Upper lobe of left lung (tissue), 6 donors: ENCODE measurements around the gene LRRC52. TPM values are rescaled to one million over a fixed set of nuclear protein-coding genes. Genes with fewer than 3 reads are reported as not detected.
"Not testable (repeated sequence)": the region's sequence is repeated elsewhere in the genome, so short reads cannot be mapped to it uniquely, and the experiment has no call there.

Experiments
- ATAC-seq, 2 donors: fragments of 200-7000 bp; cut with Tn5 transposase; one replicate each; pipeline ENCODE4 v1.9.1; 2022; ENCODE audit warnings: mild to moderate bottlenecking in 2 of 2, moderate library complexity in 2 of 2; ENCODE audit not compliant: low FRiP score in 2 of 2
- DNase-seq, 2 donors: peaks; one replicate each; pipeline ENCODE4 v3.0.0-alpha.2; 2019 to 2020
- H3K27ac ChIP-seq, 4 donors: fragments of 200-600 bp; sonication (generic); one replicate each; pipeline ENCODE4 v1.5.1; 2016 to 2019
- H3K27me3 ChIP-seq, 4 donors: fragments of 200-600 bp; sonication (generic); one replicate each; pipeline ENCODE4 v1.5.1; 2017 to 2019
- H3K36me3 ChIP-seq, 4 donors: fragments of 200-600 bp; sonication (generic); one replicate each; pipeline ENCODE4 v1.5.1; 2016 to 2019
- H3K4me1 ChIP-seq, 4 donors: fragments of 200-600 bp; sonication (generic); one replicate each; pipeline ENCODE4 v1.5.1; 2018 to 2019
- H3K4me3 ChIP-seq, 4 donors: fragments of 200-600 bp; sonication (generic); one replicate each; pipeline ENCODE4 v1.5.1; 2017 to 2019; ENCODE audit warnings: mild to moderate bottlenecking in 2 of 4, moderate library complexity in 1 of 4
- H3K9me3 ChIP-seq, 4 donors: fragments of 200-600 bp; sonication (generic); one replicate each; pipeline ENCODE4 v1.5.1; 2018 to 2019
- CTCF ChIP-seq, 6 experiments: fragments of 450-650 bp in 4 of 6; fragments of 200-600 bp in 2 of 6; sonication (generic) in 2 of 6; IDR thresholded peaks; one replicate each; pipeline ENCODE4 v1.5.1; 2016 to 2019; ENCODE audit warnings: antibody characterized with exemption in 6 of 6
- EP300 ChIP-seq, 4 donors: sonication (generic); formaldehyde crosslinking; IDR thresholded peaks; one replicate each; pipeline ENCODE4 v1.5.1; 2017; ENCODE audit warnings: antibody characterized with exemption in 4 of 4, control low read depth in 2 of 4
- POLR2A ChIP-seq, 4 donors: fragments of 450-650 bp; IDR thresholded peaks; one replicate each; pipeline ENCODE4 v1.5.1; 2016 to 2017; ENCODE audit warnings: antibody characterized with exemption in 4 of 4, mild to moderate bottlenecking in 2 of 4
- POLR2AphosphoS5 ChIP-seq, 2 donors: sonication (generic); formaldehyde crosslinking; IDR thresholded peaks; one replicate each; pipeline ENCODE4 v1.5.1; 2017; ENCODE audit warnings: antibody characterized with exemption in 2 of 2
- WGBS, 2 donors: methylation state at CpG; one replicate each; pipeline ENCODE4 v1.1.5; 2017 to 2018; 5-methylcytosine and 5-hydroxymethylcytosine counted together
- total RNA-seq, 6 donors: library from RNA; depleted of rRNA in 4 of 6; stranded (reverse); fragments of >200 nt in 4 of 6; gene quantifications; one replicate each; pipeline versions ENCODE4 v1.1.0 to v1.2.1, GENCODE V29; 2016 to 2021
- donor health status: DM: no; HTN: no; CAD: no; lungs with moderate emphysema.
- donor health status: DM: no; HTN: yes; CAD: no; lungs with severe emphysema.

The LRRC52 gene
- total RNA-seq, 6 donors from 2014 or later, result 0.44 to 1.7 (median 0.46) TPM; not detected in 3

DNA sequence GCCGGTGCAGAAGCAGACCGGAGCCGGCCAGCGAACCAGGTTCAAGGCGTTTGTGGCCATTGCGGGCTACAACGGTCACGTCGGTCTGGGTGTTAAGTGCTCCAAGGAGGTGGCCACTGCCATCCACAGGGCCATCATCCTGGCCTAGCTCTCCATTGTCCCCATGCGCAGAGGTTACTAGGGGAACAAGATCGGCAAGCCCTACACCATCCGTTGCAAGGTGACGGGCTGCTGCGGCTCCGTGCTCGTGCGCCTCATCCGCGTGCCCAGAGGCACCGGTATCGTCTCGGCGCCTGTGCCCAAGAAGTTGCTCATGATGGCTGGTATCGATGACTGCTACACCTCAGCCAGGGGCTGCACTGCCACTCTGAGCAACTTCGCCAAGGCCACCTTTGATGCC, 38.1 kb downstream of the LRRC52 start:
- DNase-seq (peak in 1 of 2 donors; percentile 54), ATAC-seq (no peak)
- H3K27ac ChIP-seq, result no peak overlapping the region
- TF ChIP-seq EP300 (IDR thresholded peaks at IDR 0.05) (no peak), POLR2AphosphoS5 (IDR thresholded peaks at IDR 0.05) (no peak), CTCF (IDR thresholded peaks at IDR 0.05) (no peak), POLR2A (IDR thresholded peaks at IDR 0.05) (no peak)
- no peaks in the 10 kb centered on the region for H3K9me3 ChIP-seq
- H3K4me3 ChIP-seq, result no peak overlapping the region
- 97 to 98% methylated on average over 15 to 25 of the region's 25 CpGs for WGBS, 2 donors
- H3K4me1 ChIP-seq, result no peaks in the 10 kb centered on the region
- no peaks in the 10 kb centered on the region for H3K27me3 ChIP-seq
- no peaks in the 10 kb centered on the region for H3K36me3 ChIP-seq

- whole genome bisulfite sequencing, 2 donors, result 84 to 87% methylated on average over 3 of the region's 3 CpGs
- DNase-seq (no peak), ATAC-seq (no peak)
Observed at GRCh38 chr1:165586398-165586797, 42.6 kb downstream of the LRRC52 start.

DNA sequence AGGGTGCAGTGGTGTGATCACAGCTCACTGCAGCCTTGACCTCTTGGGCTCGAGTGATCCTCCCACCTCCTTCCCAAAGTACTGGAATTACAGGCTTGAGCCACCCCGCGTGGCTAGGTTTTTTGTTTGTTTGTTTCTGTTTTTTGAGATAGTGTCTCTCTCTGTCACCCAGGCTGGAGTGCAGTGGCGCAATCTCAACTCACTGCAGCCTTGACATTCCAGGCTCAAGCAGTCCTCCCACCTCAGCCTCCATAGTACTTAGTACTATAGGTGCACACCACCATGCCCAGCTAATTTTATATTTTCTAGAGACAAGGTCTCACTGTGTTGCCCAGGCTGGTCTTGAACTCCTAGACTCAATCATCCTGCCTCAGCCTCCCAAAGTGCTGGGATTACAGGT, 47.6 kb downstream of the LRRC52 start:
- ATAC-seq, H3K36me3 ChIP-seq, H3K9me3 ChIP-seq, H3K27ac ChIP-seq, H3K27me3 ChIP-seq, H3K4me3 ChIP-seq, DNase-seq, H3K4me1 ChIP-seq: not testable (repeated sequence)
- 65 to 72% methylated on average over 4 of the region's 4 CpGs for WGBS, 2 donors

More at GRCh38 chr1:165586398-165586797, 42.6 kb downstream of the LRRC52 start:
- no peaks in the 10 kb centered on the region for H3K9me3 ChIP-seq
- TF ChIP-seq POLR2A (IDR thresholded peaks at IDR 0.05) (no peak), CTCF (IDR thresholded peaks at IDR 0.05) (no peak), EP300 (IDR thresholded peaks at IDR 0.05) (no peak)
- no peaks in the 10 kb centered on the region for H3K4me1 ChIP-seq
- H3K4me3 ChIP-seq, result no peak overlapping the region
- H3K27me3 ChIP-seq, result no peaks in the 10 kb centered on the region
- H3K27ac ChIP-seq, result no peak overlapping the region
- H3K36me3 ChIP-seq, result no peaks in the 10 kb centered on the region

DNA sequence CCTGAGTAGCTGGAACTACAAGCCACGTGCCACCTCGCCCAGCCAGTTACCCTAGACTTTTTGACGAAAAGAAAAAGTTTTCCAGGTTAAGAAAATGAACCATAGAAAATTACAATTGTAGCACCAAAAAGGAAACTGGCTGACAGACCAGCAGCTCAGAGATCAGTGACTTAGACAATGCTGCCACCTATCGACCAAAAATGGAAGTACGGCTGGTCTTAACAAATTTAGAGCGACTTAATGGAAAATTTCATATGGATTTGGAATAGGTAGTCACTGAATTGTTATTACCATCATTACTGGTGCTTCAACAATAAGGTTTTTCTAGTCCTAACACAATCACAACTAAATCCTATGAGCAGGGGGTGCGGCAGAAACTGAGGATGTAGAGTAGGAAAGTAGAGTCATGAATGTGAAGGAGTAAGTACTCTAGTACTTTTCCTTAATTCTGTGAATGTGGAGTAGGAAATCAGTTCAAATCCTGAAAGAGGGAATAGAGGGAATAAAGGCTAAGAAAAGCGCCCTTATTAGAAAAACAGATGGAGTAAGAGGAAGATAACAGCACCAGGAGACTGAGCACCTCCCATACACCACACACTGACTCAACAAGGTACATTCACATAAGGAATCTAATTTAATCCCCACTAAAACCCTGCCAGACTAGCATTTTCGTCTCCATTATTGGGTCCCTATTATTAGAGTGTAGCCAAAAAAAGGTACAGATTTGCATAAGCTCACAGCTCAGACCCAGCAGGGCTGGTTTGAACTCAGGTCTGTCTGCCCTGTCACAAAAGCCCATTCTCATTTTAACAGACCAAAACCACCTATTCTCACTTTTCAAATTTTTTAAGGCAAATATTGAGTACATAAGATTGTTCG, 49.4 kb downstream of the LRRC52 start:
- H3K36me3 ChIP-seq, result no peaks in the 10 kb centered on the region
- no peak overlapping the region for H3K4me3 ChIP-seq
- peaks cover 0 to 13% (median 4%) of the 10 kb centered on the region in 4 donors for H3K4me1 ChIP-seq
- TF ChIP-seq POLR2AphosphoS5 (IDR thresholded peaks at IDR 0.05) (no peak), CTCF (IDR thresholded peaks at IDR 0.05) (peak; percentile 87 to 93 (median 93))
- H3K27ac ChIP-seq, result no peak overlapping the region
- H3K9me3 ChIP-seq, result no peaks in the 10 kb centered on the region
- 1 to 2% methylated on average over 10 of the region's 10 CpGs for WGBS, 2 donors
- no peaks in the 10 kb centered on the region for H3K27me3 ChIP-seq
- ATAC-seq (peak in 1 of 2 donors; percentile 81), DNase-seq (peak in 1 of 2 donors; percentile 70)

- ATAC-seq, result no peak
Observed at GRCh38 chr1:165595246-165595938, 51.6 kb downstream of the LRRC52 start.

More at GRCh38 chr1:165595246-165595938, 51.6 kb downstream of the LRRC52 start:
- 57 to 69% methylated on average over 1 of the region's 1 CpG for WGBS, 2 donors
- TF ChIP-seq POLR2AphosphoS5 (IDR thresholded peaks at IDR 0.05) (no peak), EP300 (IDR thresholded peaks at IDR 0.05) (no peak), CTCF (IDR thresholded peaks at IDR 0.05) (no peak), POLR2A (IDR thresholded peaks at IDR 0.05) (no peak)
- Histone ChIP-seq H3K27ac (no peak overlapping the region), H3K9me3 (no peaks in the 10 kb centered on the region), H3K27me3 (no peaks in the 10 kb centered on the region), H3K4me1 (peaks cover 0 to 13% (median 9%) of the 10 kb centered on the region in 4 donors), H3K4me3 (no peak overlapping the region), H3K36me3 (no peaks in the 10 kb centered on the region)
- no peak for DNase-seq
